Myometrial cell (primary cell): ENCODE measurements around the gene SLC24A1. TPM values are rescaled to one million over a fixed set of nuclear protein-coding genes. Genes with fewer than 3 reads are reported as not detected.

Source experiments
- total RNA-seq: library from RNA; depleted of rRNA; stranded (reverse); fragments of >200 nt; gene quantifications from 2 replicates; pipeline ENCODE4 v1.2.3, GENCODE V29; 2015

Gene SLC24A1
- total RNA-seq: 6.7 and 9.2 TPM in 2 replicates

DNA sequence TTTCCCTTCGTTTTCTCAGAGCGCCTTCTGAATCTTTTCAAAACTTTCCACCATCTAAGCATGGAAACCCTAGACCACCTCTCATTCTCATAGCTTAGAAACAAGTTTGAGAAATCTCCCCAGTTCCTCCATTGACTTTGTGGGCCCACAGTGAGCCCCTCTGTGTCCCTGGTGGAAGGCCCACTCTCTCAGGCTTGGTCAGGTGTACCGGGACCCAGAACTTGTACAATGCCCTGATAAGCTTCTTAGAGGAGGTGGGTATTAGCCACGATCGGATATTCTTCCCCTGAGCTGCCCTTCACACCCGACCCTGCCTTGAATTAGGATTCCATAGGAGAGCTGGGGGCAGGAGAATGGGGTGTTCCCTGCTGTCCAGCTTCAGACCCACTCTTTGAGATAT is at the start of gene SLC24A1:
TSS of gene SLC24A1 (plus strand) at position 301 of the 400 bp plus-strand sequence. CDS start 2,143 bp downstream, outside the sequence.

DNA sequence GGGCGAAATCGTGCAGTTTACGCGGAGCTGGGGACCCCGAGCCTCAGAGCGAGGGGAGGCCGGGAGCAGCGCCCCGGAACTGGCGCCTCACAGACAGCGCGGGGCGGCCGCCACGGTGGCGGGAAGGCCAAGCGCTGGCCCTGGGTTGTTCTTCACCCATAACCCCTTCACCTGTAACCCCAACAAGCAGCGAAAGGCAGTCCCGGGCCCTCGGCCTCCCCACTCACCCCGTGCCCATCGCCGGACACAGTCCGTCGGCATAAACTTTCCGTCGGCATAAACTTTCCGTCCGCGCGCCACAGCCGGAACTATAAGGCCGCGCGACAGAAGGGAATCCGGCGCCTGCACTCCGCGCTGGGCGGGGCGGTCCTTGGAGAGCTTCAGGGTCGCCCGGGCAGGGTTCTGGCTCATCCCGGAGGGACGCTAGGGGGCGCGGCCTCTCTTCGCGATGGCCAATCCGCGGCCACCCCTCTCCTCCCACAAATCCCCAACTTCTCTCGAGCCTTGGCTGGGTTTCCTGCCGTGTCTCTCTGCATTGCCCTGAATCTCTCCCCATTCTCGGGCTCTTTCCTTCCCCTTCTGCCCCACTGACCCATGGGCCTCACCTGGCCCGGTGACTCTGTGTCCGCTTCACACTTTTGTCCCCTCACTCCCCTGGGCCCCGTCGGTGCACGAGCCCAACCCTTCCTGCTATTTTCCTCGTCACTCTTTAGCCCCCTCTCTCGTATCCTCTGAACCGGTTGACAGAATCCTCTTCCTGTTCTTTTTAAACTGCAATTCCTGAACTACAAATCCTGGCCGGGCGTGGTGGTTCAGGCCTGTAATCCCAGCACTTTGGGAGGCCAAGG is 10.6 kb upstream of the SLC24A1 start, which contains the start of gene INTS14:
TSS of gene INTS14 (minus strand) at position 261 of the 848 bp plus-strand sequence. CDS start 3,751 bp downstream, outside the sequence.

Other genes with a start within 250 kb of the SLC24A1 start
- gene IGDCC3, start 243.9 kb upstream of the SLC24A1 start, total RNA-seq: not detected in 2 replicates
- 0.18 and 0.86 TPM in 2 replicates for gene IGDCC4, start 199.0 kb upstream of the SLC24A1 start, total RNA-seq
- gene DPP8, start 104.2 kb upstream of the SLC24A1 start, total RNA-seq: 13.3 and 21.4 TPM in 2 replicates
- gene HACD3, start 91.5 kb upstream of the SLC24A1 start, total RNA-seq: 58.5 and 75.7 TPM in 2 replicates
- 34.6 and 38.1 TPM in 2 replicates for gene INTS14, start 10.8 kb upstream of the SLC24A1 start, total RNA-seq
- gene DENND4A, start 170.4 kb downstream of the SLC24A1 start, total RNA-seq: 9.8 and 11.7 TPM in 2 replicates
- gene RAB11A, start 247.6 kb downstream of the SLC24A1 start, total RNA-seq: 233 and 255 TPM in 2 replicates